Measurements from ENCODE around the gene ZMYND8. TPM values are rescaled to one million over a fixed set of nuclear protein-coding genes. Genes with fewer than 3 reads are reported as not detected.

Gene ZMYND8
- total RNA-seq, 1 experiment from 2014 or later, result 53.1 TPM

DNA sequence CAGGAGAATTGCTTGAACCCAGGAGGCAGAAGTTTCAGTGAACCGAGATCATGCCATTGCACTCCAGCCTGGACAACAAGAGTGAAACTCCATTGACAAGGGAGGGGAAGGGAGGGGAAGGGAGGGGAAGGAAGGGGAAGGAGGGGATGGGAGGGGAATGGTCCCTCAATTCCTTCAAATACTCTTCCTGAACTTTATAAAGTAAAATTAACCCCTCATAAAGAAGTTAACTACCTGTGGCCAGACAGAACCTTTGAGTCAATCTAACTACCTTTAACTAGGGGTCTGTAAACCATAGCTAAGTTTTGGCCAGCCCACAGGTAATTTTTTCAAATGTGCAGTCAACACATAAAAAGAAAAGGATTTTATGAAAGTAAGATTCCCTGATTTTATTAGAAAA, 131.0 kb downstream of the ZMYND8 start:
- Mint-ChIP-seq H3K36me3 (ENCODE audit: insufficient read depth, unreplicated experiment) (peaks cover 43% of the 10 kb centered on the region), H3K27me3 (ENCODE audit: unreplicated experiment) (no peaks in the 10 kb centered on the region), H3K9me3 (ENCODE audit: low read depth, unreplicated experiment) (no peaks in the 10 kb centered on the region), H3K27ac (ENCODE audit: unreplicated experiment) (no peak overlapping the region), H3K4me1 (ENCODE audit: low read depth, unreplicated experiment) (no peaks in the 10 kb centered on the region), H3K4me3 (ENCODE audit: low read depth, unreplicated experiment) (no peak overlapping the region)
- intact Hi-C loops (cut with micrococcal nuclease; ENCODE audit: unreplicated experiment), result no loop called here
- CTCF ChIA-PET, result no interaction called here
- TF ChIP-seq, protein P1, sequence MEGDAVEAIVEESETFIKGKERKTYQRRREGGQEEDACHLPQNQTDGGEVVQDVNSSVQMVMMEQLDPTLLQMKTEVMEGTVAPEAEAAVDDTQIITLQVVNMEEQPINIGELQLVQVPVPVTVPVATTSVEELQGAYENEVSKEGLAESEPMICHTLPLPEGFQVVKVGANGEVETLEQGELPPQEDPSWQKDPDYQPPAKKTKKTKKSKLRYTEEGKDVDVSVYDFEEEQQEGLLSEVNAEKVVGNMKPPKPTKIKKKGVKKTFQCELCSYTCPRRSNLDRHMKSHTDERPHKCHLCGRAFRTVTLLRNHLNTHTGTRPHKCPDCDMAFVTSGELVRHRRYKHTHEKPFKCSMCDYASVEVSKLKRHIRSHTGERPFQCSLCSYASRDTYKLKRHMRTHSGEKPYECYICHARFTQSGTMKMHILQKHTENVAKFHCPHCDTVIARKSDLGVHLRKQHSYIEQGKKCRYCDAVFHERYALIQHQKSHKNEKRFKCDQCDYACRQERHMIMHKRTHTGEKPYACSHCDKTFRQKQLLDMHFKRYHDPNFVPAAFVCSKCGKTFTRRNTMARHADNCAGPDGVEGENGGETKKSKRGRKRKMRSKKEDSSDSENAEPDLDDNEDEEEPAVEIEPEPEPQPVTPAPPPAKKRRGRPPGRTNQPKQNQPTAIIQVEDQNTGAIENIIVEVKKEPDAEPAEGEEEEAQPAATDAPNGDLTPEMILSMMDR (IDR thresholded peaks at IDR 0.05; ENCODE audit: unreplicated experiment), result no peak
- DNase-seq, result no peak
- BruUV-seq (replicated peaks), result no TSS peak

DNA sequence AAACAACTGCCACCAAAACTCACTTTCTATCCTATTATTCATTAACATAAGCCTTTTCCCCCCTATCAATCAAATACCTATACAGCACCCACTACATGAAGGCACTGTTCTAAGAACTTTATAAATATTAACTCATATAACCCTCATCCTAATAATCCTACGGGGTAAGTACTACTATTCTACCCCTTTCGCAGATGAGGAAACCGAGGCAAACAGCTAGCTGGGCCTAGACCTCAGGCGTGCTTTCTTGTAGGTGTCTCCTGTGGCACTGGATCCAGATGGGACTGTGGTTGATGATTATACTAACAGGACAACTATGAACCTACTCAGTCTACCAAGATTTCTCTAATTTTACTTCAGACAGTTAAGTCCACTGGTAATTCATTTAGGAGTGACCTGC, 131.6 kb downstream of the ZMYND8 start:
- BruUV-seq (replicated peaks), result no TSS peak
- no peaks in the 10 kb centered on the region for H3K9me3 Mint-ChIP-seq (ENCODE audit: low read depth, unreplicated experiment)
- intact Hi-C loops (cut with micrococcal nuclease; ENCODE audit: unreplicated experiment), result no loop called here
- H3K27me3 Mint-ChIP-seq (ENCODE audit: unreplicated experiment), result no peaks in the 10 kb centered on the region
- peaks cover 46% of the 10 kb centered on the region for H3K36me3 Mint-ChIP-seq (ENCODE audit: insufficient read depth, unreplicated experiment)
- no peak for DNase-seq
- H3K4me3 Mint-ChIP-seq (ENCODE audit: low read depth, unreplicated experiment), result no peak overlapping the region
- CTCF ChIA-PET, result no interaction called here
- TF ChIP-seq, protein P1 (IDR thresholded peaks at IDR 0.05; ENCODE audit: unreplicated experiment), result no peak
- no peak overlapping the region for H3K27ac Mint-ChIP-seq (ENCODE audit: unreplicated experiment)
- no peaks in the 10 kb centered on the region for H3K4me1 Mint-ChIP-seq (ENCODE audit: low read depth, unreplicated experiment)

DNA sequence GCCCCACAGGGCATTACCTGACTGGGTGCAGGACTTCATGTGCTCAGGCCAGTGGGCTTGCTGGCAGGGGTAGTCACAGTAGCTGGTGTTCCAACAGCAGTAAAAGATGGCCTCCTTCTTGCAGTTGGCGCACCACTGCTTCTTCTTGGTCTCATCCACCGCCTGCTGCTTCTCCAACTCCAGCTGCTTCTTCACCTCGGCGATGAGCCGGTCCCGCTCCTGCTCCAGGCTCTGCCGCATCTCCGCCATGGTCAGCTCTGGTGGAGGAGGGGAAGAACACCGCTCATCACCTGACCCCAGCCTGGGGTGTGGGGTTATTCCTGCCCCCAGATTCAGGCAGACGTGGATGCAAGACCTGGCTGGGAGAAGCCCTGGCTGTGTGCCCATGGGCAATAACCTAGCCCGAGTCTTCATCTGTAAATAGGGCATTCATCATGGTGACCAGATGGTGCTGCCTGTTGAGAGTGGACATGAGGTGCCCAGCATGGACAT, 132.2 kb downstream of the ZMYND8 start:
- intact Hi-C loops (cut with micrococcal nuclease; ENCODE audit: unreplicated experiment), result no loop called here
- H3K4me3 Mint-ChIP-seq (ENCODE audit: low read depth, unreplicated experiment), result no peak overlapping the region
- CTCF ChIA-PET, result interaction anchor here (0.9 kb wide), 1 partner anchor 9 kb away, joined by 5 read pairs; no protein-coding TSS in a partner anchor
- no peaks in the 10 kb centered on the region for H3K27me3 Mint-ChIP-seq (ENCODE audit: unreplicated experiment)
- no peaks in the 10 kb centered on the region for H3K4me1 Mint-ChIP-seq (ENCODE audit: low read depth, unreplicated experiment)
- H3K36me3 Mint-ChIP-seq (ENCODE audit: insufficient read depth, unreplicated experiment), result peaks cover 51% of the 10 kb centered on the region
- TF ChIP-seq, protein P1 (IDR thresholded peaks at IDR 0.05; ENCODE audit: unreplicated experiment), result no peak
- no peak overlapping the region for H3K27ac Mint-ChIP-seq (ENCODE audit: unreplicated experiment)
- no peaks in the 10 kb centered on the region for H3K9me3 Mint-ChIP-seq (ENCODE audit: low read depth, unreplicated experiment)
- DNase-seq, result no peak
- no TSS peak for BruUV-seq (replicated peaks)

GRCh38 chr20:47223896-47224295, 132.6 kb downstream of the ZMYND8 start:
- intact Hi-C loops (cut with micrococcal nuclease; ENCODE audit: unreplicated experiment), result no loop called here
- Mint-ChIP-seq H3K9me3 (ENCODE audit: low read depth, unreplicated experiment) (no peaks in the 10 kb centered on the region), H3K4me3 (ENCODE audit: low read depth, unreplicated experiment) (no peak overlapping the region), H3K27ac (ENCODE audit: unreplicated experiment) (no peak overlapping the region), H3K4me1 (ENCODE audit: low read depth, unreplicated experiment) (no peaks in the 10 kb centered on the region), H3K27me3 (ENCODE audit: unreplicated experiment) (no peaks in the 10 kb centered on the region), H3K36me3 (ENCODE audit: insufficient read depth, unreplicated experiment) (peaks cover 51% of the 10 kb centered on the region)
- TF ChIP-seq, protein P1 (IDR thresholded peaks at IDR 0.05; ENCODE audit: unreplicated experiment), result no peak
- DNase-seq, result no peak
- CTCF ChIA-PET, result interaction anchor here (0.5 to 1.4 kb wide), 3 partner anchors 9 to 161 kb away, joined by 4 to 6 read pairs (median 5); no protein-coding TSS in a partner anchor
- BruUV-seq (replicated peaks), result no TSS peak
